KG1 (cell line): ENCODE results near the gene PDZD8.
"Not testable (repeated sequence)": the region's sequence is repeated elsewhere in the genome, so short reads cannot be mapped to it uniquely, and the experiment has no call there.

Experiments
- DNase-seq: peaks from one replicate; lab custom pipeline; 2025; lab: John Stamatoyannopoulos, UW

Gene PDZD8

DNA sequence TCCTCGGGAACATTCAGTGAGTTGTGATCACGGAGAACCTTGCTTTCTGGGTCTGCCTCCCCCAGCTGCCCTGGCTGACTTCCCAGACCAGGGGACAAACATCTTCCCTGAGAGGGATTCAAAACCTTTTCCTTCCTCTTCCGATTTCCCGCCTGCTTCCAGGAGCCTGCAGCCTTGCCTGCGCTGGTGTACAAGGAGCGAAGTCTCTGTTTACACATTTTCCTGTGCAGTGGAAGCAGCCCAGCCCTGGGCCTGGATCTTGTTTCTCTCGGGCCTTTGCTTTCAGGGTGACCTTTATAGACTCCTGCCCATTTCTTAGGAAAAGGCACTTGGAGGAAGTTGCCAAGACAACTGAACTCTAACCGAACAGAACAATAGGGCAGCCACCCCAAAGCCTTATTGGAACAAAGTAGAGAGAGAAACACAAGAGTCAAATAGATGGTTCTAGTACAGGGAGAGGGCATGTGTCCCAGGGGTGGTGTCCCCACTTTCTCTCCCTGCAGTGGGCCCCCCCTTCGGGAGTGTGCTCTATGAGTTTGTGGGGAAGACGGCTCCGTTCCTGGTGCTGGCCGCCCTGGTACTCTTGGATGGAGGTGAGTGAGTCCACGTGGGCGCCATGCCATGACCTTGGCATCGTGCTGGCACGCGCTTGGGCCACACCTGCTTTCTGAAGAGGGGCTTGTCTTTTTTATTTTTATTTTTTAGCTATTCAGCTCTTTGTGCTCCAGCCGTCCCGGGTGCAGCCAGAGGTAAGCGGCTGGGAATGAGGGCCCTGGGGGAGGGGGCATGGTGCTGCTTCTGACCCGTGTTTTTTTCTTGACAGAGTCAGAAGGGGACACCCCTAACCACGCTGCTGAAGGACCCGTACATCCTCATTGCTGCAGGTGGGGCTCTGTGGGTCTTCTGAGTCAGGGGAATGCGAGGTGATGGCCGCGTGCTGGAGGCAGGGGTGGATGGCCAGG is 120.2 kb downstream of the PDZD8 start:
- no peak for DNase-seq

DNA sequence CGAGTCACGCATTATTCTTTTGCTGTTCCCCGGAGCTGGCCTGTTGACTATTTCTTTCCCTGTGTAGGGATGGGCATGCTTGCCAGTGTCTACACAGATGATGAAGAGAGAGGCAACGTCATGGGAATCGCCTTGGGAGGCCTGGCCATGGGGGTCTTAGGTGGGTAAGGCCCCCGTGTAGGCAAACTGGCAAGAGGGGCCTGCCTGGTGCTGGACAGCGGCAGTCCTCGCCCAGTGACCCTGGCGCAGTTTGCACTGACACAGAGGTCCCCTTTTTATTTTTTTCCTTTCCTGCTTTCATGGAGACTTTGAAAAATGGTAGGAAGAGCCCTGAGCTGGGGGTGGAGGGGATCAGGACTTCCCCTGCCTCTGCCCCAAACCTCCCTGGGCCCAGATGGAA is 120.9 kb downstream of the PDZD8 start:
- no peak for DNase-seq

DNA sequence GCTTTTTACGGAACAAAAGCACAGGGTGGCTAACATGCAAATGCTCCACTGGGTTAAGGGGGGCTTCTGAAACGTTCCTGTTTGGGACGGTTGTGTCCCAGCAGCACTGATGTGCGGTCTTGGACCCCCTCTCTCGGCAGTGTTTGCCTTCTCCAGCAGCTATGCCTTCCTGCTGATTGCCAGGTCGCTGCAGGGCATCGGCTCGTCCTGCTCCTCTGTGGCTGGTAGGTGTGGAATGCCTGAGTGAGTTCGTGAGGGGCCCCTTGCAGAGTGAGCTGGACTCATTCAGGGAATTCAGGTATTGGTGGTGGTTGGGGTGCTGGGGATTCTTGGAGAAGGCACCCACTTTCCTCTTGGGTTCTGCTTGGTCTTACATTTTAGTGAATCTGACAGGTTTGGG is 121.3 kb downstream of the PDZD8 start:
- no peak for DNase-seq

DNA sequence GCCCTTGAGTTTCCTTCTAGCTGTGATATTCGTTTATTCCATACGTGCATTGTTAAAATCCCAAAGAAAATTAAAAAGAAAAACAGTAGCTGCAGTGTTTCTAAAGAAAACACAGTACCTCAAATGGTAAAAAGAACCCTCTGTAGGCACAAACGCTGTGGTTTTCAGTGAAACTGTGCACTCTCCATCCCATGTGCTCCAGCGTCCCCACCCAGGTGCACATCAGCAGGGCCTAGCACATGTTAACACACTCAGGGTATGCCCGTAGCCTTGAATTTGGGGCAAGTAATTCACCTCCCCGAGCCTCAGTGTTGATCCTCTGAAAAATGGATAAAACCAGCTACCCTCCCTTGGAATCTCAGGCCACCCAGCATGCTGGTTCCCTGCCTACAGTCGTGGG is 124.8 kb downstream of the PDZD8 start:
- DNase-seq, result no peak

DNA sequence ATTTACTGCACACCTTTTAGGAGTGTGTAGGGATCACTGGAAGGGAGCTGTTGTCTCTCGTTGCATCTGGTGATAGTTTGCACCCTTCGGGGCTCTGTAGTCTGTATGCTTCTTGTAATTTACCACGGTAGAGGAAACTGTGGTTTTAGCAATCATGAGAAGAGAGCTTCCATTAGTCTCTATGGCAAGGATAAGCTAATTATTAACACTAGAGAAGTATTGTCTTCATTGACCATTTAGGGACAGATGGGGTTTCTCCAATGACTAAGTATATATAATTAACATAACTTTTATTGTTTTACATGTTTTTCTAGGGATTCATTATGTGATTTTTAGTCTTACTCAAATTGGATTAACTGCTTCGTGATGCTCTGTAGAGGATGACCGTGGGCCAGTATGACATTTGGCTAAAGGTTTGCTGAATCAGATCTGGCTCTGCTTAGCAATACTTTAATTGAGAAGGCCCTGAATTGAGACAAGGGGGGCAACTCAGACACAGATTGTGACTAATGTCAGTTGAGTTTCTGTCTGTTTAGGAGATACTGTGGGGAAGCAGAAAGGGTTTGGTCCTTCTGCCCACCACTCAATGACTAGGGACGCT is 125.6 kb downstream of the PDZD8 start:
- DNase-seq, result no peak

DNA sequence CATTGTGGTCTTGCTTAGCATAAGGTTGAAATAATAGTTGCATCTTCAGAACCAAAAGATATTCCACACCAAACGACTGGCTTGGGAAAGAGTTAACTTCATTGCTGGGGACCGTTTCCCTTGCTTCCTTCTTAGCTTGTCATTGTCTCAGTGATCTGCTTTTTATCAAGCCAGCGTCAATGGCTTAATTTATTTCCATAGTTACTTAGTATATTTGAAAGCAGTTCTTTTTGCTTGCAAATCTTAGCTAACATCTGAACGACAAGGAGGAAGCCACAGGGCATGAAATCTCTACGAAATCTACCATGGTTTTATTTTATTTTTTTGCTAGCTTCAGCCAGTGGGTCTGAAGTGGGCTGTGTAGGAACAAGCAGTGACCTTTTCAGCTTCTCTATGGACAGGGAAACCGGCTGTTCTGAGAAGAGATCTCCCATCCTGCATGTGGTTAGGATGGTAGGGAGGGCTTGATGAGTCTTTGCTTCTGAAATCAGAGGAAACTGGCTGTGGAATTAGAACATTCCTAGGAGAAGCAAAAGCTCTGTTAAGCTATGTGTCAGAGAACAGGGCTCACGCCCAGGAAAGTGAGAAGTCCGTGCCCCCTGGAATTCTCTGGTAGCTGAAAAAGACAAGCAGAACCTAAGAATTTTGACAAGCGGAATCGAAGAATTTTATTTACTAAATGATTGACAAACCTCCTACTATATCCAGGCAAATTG is 126.3 kb downstream of the PDZD8 start:
- no peak for DNase-seq

DNA sequence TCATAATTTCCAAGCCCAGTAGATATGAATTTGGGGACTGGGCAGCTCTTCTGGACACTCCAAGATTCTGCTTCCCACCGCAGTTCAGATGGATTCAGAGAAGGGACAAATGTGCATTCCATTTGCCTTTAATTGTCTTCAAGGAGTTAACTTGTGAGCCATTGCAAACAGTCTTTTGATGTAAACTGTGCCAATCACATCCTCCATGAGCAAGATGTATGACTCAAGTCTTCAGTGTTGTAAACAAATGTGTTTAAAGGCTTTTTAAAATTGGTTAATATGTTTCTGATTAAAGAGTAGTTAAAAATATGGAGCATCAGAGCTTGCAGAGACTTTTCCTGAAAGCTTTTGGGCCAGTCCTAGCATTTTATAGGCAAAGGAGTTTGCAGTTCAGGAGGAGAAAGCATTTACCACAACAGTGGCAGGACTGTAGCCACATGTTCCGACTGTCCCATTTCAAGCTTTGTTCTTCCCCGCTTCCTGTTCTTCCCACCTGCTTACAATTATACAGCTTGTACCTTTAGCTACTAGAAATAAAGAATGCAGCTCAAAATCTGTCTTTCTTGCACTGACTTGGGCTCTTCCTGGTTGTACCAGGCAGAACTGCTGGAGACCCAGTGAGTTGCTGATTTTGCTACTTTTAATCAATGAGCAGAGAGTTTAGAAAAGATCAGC is 128.1 kb downstream of the PDZD8 start:
- no peak for DNase-seq

DNA sequence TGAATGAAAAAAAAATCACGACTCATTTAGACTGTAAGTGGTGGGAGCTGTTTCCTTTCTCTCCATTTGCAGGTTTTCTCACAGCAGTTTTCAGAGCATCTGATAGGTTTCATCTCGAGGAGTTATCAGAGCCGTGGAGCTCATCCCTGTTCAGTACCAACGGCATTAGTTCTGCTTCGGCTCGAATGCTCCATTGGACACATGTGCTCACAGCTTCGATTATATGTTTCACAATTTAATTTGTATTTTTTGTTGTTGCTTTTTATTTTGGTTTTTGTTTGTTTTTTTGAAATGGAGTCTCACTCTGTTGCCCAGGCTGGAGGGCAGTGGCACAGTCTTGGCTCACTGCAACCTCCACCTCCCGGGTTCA is 132.8 kb downstream of the PDZD8 start:
- no peak for DNase-seq

DNA sequence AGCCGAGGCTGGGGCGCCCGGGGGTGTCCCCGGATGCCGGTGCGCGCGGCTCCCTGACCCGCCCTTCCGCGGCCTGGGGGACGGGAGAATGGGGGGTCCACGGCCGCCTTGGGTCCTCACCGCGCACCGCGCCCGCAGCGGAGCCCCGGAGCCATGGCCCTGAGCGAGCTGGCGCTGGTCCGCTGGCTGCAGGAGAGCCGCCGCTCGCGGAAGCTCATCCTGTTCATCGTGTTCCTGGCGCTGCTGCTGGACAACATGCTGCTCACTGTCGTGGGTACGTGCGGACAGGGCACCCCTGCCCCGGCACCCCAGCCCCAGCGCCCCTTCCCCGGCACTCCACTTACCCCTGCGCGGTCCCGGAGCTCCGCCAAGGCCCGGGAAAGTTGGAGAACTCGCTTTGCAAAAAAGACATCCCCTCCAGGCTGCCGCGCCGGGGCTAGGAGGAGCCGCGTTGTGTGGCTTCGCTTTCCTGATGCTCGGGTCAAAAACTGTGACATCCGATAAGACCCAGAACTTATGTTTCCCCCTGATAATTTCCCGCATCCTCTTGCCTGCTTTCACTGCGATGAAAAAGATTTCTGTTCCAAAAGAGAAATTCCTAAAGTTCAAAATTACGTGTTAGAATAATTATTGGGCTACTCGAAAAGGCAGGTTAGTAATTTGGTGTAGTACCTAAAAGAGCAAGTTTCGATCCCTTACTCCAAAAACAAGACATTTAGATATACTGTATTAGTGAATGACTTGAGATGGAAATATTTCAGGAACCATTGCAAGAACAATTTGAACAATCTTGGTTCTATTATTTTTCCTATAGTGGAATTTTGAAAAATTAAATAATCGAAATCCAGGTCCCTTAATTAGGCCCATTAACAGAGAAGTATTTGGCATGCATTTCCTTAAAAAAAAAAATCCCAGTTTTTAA is 133.4 kb downstream of the PDZD8 start:
- DNase-seq, result no peak

DNA sequence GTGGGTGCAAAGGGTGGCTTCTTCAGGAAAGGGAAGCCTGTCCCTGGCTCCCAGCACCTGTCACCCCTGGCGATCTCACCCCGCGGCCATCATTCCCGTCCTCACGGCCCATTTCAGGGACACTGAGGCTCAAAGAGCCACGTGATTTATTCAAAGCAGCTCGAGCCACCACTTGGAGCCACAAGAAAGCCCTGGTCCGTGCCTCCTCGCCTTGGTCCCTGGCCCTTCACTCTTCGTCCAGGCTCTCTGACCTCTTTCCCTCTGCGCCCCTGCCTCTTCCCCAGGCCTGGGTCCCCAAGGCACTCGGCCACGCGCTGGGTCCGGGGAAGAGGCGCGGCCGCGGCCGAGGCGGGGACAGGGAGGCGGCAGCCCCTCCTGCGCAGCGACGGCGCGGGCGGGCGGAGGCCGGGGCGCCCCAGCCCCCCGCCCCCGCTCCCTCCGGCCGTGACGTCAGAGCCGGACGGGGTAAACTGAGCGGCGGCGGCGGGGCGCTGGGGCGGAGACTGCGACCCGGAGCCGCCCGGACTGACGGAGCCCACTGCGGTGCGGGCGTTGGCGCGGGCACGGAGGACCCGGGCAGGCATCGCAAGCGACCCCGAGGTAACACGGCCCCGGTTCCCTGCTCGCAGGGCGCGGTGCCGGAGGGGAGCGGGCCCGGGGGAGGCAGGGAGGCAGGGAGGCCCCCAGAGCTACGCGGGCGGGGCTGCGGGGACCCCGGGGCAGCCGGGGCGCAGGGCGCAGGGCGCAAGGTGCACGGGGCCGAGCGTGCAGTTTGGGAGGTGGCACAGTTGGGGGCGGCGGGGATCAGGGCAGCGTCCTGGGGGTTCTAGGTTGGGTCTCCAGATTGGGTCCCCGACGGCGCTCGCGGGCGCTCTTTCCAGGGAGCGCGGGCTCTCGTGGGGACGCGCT is 134.4 kb downstream of the PDZD8 start, which contains the start of gene SLC18A2:
TSS of gene SLC18A2 (plus strand) at position 494 of the 909 bp plus-strand sequence. CDS start 580 bp downstream, outside the sequence.
- no peak for DNase-seq

DNA sequence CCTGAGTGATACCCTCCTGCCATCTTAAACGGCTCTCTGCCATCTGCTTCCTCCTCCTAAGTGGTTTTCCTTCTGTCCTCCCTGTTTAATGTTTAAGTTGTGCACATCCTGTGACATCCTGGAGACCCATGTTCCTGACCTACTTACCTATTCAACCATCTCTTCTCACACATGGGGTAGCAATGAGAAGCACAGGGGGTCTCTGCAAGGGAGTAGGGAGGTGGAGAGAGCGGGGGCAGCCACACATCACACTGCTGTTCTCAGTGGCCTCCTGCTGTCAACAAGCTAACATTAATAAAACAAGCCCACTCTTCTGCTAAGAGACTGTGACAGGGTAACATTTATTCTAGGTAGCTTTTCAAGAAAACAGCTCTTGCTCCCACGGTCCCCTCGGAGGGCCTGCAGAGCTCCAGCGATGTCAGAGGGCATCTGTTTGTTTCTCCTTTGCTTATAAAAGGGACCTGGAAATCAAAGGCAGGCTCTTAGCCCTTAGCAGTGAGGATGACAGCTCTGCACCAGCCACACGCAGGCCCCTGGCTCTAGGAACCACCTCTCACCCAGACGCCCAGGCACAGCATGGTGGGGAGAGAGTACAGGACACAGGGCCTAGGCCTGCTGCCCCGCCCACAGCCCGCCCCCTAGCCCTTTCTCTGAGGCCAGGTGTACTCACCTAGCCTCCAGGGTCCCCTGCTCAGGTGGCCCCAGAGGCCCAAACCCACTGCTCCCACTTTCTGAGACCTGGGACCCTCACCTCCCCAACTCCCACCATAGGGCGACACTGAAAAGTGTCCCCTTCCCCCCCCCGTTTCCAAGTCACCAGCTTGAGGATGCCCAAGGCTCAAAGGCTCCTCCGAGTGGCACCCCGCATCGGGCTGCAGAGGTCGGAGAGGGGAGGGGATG is 135.3 kb downstream of the PDZD8 start:
- no peak for DNase-seq

DNA sequence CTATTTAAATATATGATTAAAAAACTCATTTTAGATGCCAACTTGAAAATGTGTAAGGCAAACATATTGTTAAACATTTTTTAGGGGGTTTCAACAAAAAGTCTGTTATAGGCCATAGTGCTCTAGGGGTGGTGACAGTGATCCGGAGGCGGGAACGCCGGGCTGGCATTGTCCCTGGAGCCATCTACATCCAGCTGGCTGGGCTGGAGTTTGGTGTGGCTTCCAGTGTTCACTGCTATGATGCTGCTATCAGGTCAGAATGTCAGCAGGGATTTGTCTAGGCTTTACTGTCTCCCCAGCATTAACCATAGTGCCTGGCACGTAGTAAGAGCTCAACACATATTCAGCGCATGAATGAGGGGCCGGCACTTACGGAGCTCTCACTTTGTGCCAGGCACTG is 136.2 kb downstream of the PDZD8 start:
- no peak for DNase-seq

DNA sequence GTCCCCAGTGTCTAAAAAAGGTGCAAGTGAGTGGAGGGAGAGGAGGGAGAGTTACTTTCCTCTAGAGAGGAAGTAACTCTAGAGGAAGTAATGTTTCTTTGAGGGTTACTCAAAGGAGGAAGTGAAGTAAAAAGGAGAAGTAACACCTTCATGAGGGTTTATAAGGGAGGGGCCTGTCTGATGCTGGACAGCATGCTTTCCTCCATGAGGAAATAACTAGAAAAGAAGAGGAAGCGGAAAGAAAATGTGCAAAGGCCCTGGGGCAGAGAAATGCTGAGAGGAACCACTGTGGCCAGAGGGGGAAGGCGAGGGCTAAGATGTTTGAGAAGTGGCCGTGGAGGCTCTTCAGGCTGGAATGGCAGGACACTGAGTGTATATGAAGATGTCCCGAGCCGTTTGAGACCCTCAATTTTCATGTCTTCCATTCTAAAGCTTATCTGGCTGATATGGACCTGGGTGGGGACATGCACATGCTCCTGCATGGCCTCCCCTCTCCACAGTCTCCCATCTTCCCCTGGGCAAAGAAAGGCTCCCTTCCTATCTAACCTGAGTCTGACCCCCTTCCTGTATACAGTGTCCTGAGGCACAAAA is 137.7 kb downstream of the PDZD8 start:
- peak; percentile 22 for DNase-seq

DNA sequence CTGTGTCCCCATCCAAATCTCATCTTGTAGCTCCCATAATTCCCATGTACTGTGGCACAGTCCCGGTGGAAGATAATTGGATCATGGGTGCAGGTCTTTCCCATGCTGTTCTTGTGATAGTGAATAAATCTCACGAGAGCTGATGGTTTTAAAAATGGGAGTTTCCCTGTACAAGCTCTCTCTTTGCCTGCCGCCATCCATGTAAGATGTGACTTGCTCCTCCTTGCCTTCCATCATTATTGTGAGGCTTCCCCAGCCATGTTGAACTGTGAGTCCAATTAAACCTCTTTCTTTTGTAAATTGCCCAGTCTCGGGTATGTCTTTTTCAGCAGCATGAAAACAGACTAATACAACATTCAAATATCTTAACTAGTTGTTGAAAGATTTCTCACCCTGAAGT is 145.1 kb downstream of the PDZD8 start:
- DNase-seq, result not testable (repeated sequence)

DNA sequence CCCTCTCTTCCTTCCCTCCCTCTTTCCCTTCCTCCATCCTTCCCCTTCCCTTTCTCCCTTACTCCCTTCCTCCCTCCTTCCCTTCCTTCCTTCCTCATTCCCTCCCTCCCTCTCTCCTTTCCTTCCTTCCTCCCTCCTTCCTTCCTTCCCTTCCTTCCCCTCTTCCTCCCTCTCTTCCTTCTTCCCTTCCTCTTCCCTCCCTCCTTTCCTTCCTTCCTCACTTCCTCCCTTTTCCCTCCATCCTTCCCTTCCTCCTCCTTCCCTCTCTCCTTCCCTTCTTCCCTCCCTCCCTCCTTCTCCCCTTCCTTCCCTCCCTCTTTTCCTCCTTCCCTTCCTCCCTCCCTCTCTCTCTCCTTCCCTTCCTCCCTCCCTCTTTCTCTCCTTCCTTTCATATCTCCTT is 147.0 kb downstream of the PDZD8 start:
- no peak for DNase-seq
